GM19467 (cell line): ENCODE data around the gene FGD5.
"Not testable (repeated sequence)": the region's sequence is repeated elsewhere in the genome, so short reads cannot be mapped to it uniquely, and the experiment has no call there.

Experiments
- ATAC-seq: cut with Tn5 transposase; IDR thresholded peaks from one replicate; pipeline ENCODE4 v1.9.1; 2021; ENCODE audit warnings: mild to moderate bottlenecking, moderate library complexity; ENCODE audit not compliant: unreplicated experiment

FGD5 gene

GRCh38 chr3:14804835-14805780 lies 13.7 kb upstream of the FGD5 start:
- ATAC-seq, result no peak

GRCh38 chr3:14805961-14806537 lies 12.7 kb upstream of the FGD5 start:
- no peak for ATAC-seq

GRCh38 chr3:14806641-14807263 lies 12.0 kb upstream of the FGD5 start:
- ATAC-seq, result no peak

GRCh38 chr3:14808025-14808424 lies 10.7 kb upstream of the FGD5 start:
- ATAC-seq, result no peak

- ATAC-seq, result no peak
These were observed 10.1 kb upstream of the FGD5 start for GRCh38 chr3:14808502-14809266.

GRCh38 chr3:14809611-14810010 lies 9.2 kb upstream of the FGD5 start:
- ATAC-seq, result not testable (repeated sequence)

- ATAC-seq, result no peak
These were observed 8.5 kb upstream of the FGD5 start for GRCh38 chr3:14810070-14810791.

GRCh38 chr3:14810801-14811661 lies 7.7 kb upstream of the FGD5 start:
- no peak for ATAC-seq

- no peak for ATAC-seq
These were observed 7.1 kb upstream of the FGD5 start for GRCh38 chr3:14811684-14812083.

GRCh38 chr3:14812196-14812790 lies 6.5 kb upstream of the FGD5 start:
- no peak for ATAC-seq

- no peak for ATAC-seq
These were observed 4.3 kb upstream of the FGD5 start for GRCh38 chr3:14814411-14814871.

- no peak for ATAC-seq
These were observed 2.4 kb upstream of the FGD5 start for GRCh38 chr3:14816359-14816758.

- no peak for ATAC-seq
These were observed 909 bp downstream of the FGD5 start for GRCh38 chr3:14819671-14820070.

- ATAC-seq, result no peak
These were observed 1.4 kb downstream of the FGD5 start for GRCh38 chr3:14820156-14820555.

GRCh38 chr3:14821151-14821550 lies 2.4 kb downstream of the FGD5 start:
- ATAC-seq, result no peak

GRCh38 chr3:14822134-14822533 lies 3.4 kb downstream of the FGD5 start:
- no peak for ATAC-seq

GRCh38 chr3:14822670-14823390 lies 4.1 kb downstream of the FGD5 start:
- ATAC-seq, result no peak

- no peak for ATAC-seq
These were observed 4.6 kb downstream of the FGD5 start for GRCh38 chr3:14823393-14823792.
